Measurements from ENCODE around the gene MYO1E.

Gene MYO1E

DNA sequence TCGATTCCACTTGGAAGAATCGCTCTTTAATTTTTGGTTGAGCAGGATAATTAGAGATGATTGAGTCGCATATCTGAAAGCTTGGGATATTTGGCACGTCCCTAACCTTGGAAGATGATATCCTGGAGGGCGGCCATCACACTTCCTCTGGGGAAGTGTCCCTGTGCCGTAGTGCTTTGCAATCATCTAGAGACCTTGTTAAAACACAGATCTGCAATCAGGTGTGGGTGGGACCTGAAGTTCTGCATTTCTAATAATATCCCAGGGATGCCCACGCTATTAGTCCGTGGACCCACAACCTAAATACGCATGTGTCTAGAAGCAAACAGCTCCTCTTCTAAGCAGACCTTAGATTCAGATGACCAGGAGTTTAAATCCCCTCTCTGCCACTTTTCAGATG is 20.5 kb downstream of the MYO1E start:
- H3K4me3 ChIP-seq (ENCODE audit: low read length), result no peak overlapping the region
- no peak overlapping the region for H3K27ac ChIP-seq (ENCODE audit: low read depth, low read length)
- no peak for TF ChIP-seq EZH2phosphoT487 (IDR thresholded peaks at IDR 0.05; ENCODE audit: borderline replicate concordance, low read length)
- TF ChIP-seq, protein P1, sequence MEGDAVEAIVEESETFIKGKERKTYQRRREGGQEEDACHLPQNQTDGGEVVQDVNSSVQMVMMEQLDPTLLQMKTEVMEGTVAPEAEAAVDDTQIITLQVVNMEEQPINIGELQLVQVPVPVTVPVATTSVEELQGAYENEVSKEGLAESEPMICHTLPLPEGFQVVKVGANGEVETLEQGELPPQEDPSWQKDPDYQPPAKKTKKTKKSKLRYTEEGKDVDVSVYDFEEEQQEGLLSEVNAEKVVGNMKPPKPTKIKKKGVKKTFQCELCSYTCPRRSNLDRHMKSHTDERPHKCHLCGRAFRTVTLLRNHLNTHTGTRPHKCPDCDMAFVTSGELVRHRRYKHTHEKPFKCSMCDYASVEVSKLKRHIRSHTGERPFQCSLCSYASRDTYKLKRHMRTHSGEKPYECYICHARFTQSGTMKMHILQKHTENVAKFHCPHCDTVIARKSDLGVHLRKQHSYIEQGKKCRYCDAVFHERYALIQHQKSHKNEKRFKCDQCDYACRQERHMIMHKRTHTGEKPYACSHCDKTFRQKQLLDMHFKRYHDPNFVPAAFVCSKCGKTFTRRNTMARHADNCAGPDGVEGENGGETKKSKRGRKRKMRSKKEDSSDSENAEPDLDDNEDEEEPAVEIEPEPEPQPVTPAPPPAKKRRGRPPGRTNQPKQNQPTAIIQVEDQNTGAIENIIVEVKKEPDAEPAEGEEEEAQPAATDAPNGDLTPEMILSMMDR (IDR thresholded peaks at IDR 0.05; ENCODE audit: low read depth, low read length, poor library complexity, severe bottlenecking), result no peak
- H3F3A ChIP-seq (ENCODE audit: control insufficient read depth, insufficient read depth), result no peaks in the 10 kb centered on the region
- no peaks in the 10 kb centered on the region for H4K20me1 ChIP-seq (ENCODE audit: control insufficient read depth, insufficient read depth, low read depth, low read length)
- H3K27me3 ChIP-seq (ENCODE audit: control insufficient read depth, low read length), result no peaks in the 10 kb centered on the region
- H3K36me3 ChIP-seq (ENCODE audit: control insufficient read depth, low read length), result no peaks in the 10 kb centered on the region
- no peak overlapping the region for H3K4me2 ChIP-seq (ENCODE audit: low read length)
- peaks cover 67% of the 10 kb centered on the region for H3K4me1 ChIP-seq (ENCODE audit: control insufficient read depth, low read length)
- peaks cover 75% of the 10 kb centered on the region for H3K79me2 ChIP-seq (ENCODE audit: control insufficient read depth, low read length)
- no peaks in the 10 kb centered on the region for H3K9me2 ChIP-seq (replicated peaks; ENCODE audit: control insufficient read depth, low read length)
- H3K9me3 ChIP-seq (ENCODE audit: control insufficient read depth, insufficient read depth, low read length), result no peaks in the 10 kb centered on the region

DNA sequence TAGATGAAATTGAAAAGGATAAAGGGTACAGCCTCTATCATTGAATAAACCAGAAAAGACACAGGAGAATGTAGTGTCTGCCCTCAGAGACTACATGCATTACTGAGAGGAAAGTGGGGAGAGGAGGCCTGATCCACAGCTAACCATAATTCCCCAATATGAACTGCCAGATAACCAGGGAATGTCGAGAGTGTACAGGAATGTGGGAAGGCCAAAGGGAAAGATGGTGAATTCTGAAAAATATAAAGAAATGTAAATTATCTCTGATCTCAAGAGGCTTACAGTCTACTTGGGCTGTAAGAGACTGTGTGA is 22.3 kb downstream of the MYO1E start:
- no peak for TF ChIP-seq EZH2phosphoT487 (IDR thresholded peaks at IDR 0.05; ENCODE audit: borderline replicate concordance, low read length)
- TF ChIP-seq, protein P1 (IDR thresholded peaks at IDR 0.05; ENCODE audit: low read depth, low read length, poor library complexity, severe bottlenecking), result no peak
- Histone ChIP-seq H3K4me2 (ENCODE audit: low read length) (peak overlapping the region; percentile 3; the same call in 1 of the 2 replicates), H3K36me3 (ENCODE audit: control insufficient read depth, low read length) (no peaks in the 10 kb centered on the region), H3K79me2 (ENCODE audit: control insufficient read depth, low read length) (peaks cover 76% of the 10 kb centered on the region), H3K9me2 (replicated peaks; ENCODE audit: control insufficient read depth, low read length) (no peaks in the 10 kb centered on the region), H3K9me3 (ENCODE audit: control insufficient read depth, insufficient read depth, low read length) (no peaks in the 10 kb centered on the region), H3K4me3 (ENCODE audit: low read length) (no peak overlapping the region), H3K4me1 (ENCODE audit: control insufficient read depth, low read length) (peaks cover 71% of the 10 kb centered on the region), H3K27ac (ENCODE audit: low read depth, low read length) (no peak overlapping the region), H4K20me1 (ENCODE audit: control insufficient read depth, insufficient read depth, low read depth, low read length) (no peaks in the 10 kb centered on the region), H3K27me3 (ENCODE audit: control insufficient read depth, low read length) (no peaks in the 10 kb centered on the region), H3F3A (ENCODE audit: control insufficient read depth, insufficient read depth) (no peaks in the 10 kb centered on the region)

DNA sequence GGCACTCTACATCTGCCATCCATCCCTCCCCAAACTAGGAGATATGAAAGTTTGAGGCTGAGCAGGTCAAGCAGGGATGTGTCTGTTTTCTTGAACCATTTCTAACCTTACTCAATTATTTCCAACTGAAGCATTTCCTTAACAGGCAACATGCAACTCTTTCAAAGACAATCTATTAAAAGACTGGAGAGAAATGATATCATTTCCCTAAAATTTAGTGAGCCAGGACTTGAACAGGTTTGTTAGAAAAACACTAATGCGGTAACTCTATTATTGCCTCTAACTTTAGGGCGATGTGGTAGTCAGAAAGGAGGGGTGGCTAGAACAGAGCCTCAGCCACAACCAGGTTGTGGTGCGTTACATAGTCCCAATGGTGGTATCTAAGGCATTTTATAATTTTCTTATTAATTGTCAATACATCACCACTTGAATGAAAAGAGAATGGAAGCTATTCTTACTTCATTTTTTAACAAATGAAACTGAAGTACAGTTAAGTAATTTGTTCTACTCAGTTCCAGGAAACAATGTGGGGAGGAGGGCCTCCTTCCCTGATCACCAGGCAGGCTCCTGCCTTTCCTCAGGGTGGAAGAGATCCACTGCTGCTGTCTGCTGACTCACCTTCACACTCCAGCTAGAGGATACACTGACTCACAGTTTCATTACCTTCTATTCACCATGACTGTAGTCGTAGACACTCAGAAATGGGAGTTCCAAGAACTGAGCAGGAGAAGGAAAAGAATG is 22.8 kb downstream of the MYO1E start:
- no peaks in the 10 kb centered on the region for H3K27me3 ChIP-seq (ENCODE audit: control insufficient read depth, low read length)
- H4K20me1 ChIP-seq (ENCODE audit: control insufficient read depth, insufficient read depth, low read depth, low read length), result no peaks in the 10 kb centered on the region
- H3K27ac ChIP-seq (ENCODE audit: low read depth, low read length), result no peak overlapping the region
- H3K36me3 ChIP-seq (ENCODE audit: control insufficient read depth, low read length), result no peaks in the 10 kb centered on the region
- no peaks in the 10 kb centered on the region for H3F3A ChIP-seq (ENCODE audit: control insufficient read depth, insufficient read depth)
- no peak for TF ChIP-seq EZH2phosphoT487 (IDR thresholded peaks at IDR 0.05; ENCODE audit: borderline replicate concordance, low read length)
- TF ChIP-seq, protein P1 (IDR thresholded peaks at IDR 0.05; ENCODE audit: low read depth, low read length, poor library complexity, severe bottlenecking), result no peak
- no peak overlapping the region for H3K4me3 ChIP-seq (ENCODE audit: low read length)
- H3K4me1 ChIP-seq (ENCODE audit: control insufficient read depth, low read length), result peaks cover 71% of the 10 kb centered on the region
- no peaks in the 10 kb centered on the region for H3K9me2 ChIP-seq (replicated peaks; ENCODE audit: control insufficient read depth, low read length)
- H3K4me2 ChIP-seq (ENCODE audit: low read length), result peak overlapping the region; percentile 3; the same call in 1 of the 2 replicates
- H3K9me3 ChIP-seq (ENCODE audit: control insufficient read depth, insufficient read depth, low read length), result no peaks in the 10 kb centered on the region
- H3K79me2 ChIP-seq (ENCODE audit: control insufficient read depth, low read length), result peaks cover 76% of the 10 kb centered on the region
